ENCODE results near the gene PCCA.

GRCh38 chr13:100546713-100547405, 458.0 kb downstream of the PCCA start:
- no peak for TF ChIP-seq CHD2 (IDR thresholded peaks at IDR 0.05; ENCODE audit: low read length, partially characterized antibody)
- TF ChIP-seq KDM1A (IDR thresholded peaks at IDR 0.05; ENCODE audit: low read depth), result no peak
- TF ChIP-seq KDM5A (IDR thresholded peaks at IDR 0.05), result no peak
- TF ChIP-seq CTCF (IDR thresholded peaks at IDR 0.05), result no peak
- TF ChIP-seq FOSB (CRISPR knock-in tag; IDR thresholded peaks at IDR 0.05), result no peak
- TF ChIP-seq MAZ (IDR thresholded peaks at IDR 0.05; ENCODE audit: borderline replicate concordance, low read depth, low read length), result no peak
- no peak for TF ChIP-seq CHD4 (IDR thresholded peaks at IDR 0.05; ENCODE audit: borderline replicate concordance)

All from A549 (cell line).